Mesenteric fat pad (tissue), 1 donor: Measurements from ENCODE around the gene CACNA1B. TPM values are rescaled to one million over a fixed set of nuclear protein-coding genes. Genes with fewer than 3 reads are reported as not detected.

Experiments used
- DNase-seq: peaks from one replicate; pipeline ENCODE4 v3.0.0-alpha.2; 2020; ENCODE audit warnings: low spot score
- total RNA-seq: library from RNA; stranded (reverse); fragmentation: NEBNext Ultra II Directional; extraction: Animal tissue kit (Norgen Biotek cat#: 25700); gene quantifications from one replicate; pipeline ENCODE4 v1.2.1, GENCODE V29; 2021
- donor health status: DM: yes; HTN: yes; CAD: no.

The CACNA1B gene
- total RNA-seq, 1 donor from 2014 or later = not detected

DNA sequence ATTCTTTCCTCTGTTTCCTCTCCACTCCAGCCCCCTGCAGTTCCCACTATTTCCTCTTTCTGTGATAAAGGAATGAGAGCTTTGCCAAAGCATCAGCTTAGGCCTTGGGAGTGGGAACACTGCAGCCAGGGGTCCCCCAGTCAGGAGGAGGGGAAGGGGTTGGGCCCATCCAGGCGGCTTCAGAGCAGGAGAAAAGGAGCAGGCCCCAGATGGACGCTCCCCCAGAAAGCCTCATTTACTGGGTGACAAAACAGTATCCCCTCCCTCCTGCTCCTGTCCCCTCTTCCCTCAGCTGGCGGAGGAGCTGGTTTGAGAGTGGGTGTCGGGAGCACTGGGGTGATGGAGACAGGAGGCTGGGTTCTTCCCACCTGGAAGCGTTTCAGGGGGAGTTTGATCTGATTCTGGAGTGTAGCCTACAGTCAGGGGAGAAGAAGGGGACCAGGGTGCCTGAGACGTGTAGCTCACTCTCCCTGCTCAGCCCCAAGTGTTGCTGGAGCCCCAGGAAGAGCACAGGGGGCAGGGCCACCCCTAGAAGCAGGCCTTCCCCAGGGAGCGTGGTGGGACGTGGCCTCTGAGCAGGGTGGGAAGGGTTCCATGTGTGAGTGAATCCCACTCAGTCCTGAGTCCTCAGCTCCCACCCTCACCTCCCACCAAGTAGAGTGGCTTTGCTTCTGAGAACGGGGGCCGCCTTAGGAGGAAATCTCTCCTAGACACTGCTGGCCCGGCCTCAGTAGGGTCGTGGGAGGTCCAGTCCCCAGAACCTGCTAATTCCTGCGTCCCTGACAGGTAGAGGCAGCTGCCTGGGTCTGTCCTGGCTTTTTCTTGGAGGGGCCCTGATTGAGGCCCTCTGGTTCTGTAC lies 173.1 kb downstream of the CACNA1B start:
- no peak for DNase-seq

DNA sequence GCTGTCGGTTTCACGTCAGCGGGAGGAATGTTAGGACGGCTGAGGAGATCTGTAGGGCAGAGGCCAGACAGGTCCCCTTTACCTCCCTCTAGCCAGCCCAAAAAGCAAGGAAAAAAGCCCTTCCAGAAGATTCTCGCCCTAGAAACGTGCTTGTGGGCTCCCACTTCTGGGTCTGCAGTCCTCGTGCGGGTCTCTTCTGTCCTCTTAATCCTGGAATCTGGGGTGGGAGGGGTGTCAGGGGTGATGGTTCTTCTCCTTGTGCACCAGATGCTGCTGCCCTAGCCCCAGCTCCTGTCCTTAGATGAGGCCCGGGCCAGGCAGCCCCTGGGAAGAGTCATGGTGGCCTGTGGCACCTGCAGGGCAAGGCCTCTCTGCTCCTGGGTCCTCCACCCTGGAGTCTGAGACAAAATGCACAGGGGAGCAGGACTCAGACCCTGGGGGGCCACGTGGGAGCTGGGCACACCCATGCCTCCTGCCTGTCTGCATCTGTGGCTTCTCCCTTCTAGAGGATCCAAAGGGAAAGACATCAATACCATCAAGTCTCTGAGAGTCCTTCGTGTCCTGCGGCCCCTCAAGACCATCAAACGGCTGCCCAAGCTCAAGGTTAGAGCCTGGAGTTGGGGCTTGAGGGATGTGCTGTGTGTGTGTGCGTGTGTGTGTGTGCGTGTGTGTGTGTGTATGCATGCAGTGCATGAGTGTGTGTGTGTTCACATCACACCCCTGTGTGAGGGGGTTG lies 174.2 kb downstream of the CACNA1B start:
- DNase-seq = no peak

DNA sequence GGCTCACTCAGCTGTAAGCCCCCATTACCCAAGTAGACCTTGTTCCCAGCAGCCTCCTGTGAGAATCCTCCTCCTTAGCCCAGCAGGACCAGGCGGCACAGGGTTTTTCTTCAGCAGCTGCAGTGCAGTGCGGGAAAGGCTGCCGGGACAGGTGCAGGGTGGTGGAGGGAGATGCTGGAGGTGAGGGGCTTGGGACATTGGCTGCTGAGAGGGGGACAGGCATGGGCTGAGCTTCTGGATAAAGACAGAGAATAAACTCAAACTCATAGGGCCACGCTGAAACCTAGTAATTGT lies 174.7 kb downstream of the CACNA1B start:
- DNase-seq = no peak

DNA sequence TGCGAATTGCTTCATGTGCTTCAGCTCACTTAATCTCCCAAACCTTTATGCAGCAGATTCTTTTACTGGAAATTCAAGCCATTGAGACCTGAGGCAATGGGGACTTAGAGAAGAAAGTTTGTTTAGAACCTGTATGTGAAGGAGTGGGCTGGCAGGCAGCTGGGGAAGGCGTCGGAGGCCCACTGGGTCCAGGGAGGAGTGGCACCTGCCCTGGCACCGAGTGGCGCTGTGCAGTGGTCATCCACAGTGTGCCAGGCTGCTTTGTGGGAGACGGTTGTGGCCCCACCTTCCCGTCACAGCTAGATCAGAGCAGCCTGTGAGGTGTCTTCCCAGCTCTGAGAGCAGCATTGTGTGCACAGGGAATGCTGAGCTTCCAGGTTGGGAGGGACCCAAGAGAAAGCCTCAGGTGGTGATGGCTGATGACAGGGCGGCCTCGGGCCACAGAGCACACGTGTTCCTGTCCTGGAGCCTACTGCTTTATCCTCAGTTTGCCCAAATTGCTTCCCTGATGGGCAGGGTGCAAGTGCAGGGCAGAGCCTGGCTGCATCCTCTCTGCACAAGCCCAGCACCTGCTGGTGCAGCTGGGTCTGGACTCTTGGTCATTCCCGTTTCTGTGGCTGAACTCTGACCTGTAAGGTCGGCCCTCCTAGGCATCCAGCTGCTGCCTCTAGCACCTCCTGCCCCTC lies 175.2 kb downstream of the CACNA1B start:
- no peak for DNase-seq

DNA sequence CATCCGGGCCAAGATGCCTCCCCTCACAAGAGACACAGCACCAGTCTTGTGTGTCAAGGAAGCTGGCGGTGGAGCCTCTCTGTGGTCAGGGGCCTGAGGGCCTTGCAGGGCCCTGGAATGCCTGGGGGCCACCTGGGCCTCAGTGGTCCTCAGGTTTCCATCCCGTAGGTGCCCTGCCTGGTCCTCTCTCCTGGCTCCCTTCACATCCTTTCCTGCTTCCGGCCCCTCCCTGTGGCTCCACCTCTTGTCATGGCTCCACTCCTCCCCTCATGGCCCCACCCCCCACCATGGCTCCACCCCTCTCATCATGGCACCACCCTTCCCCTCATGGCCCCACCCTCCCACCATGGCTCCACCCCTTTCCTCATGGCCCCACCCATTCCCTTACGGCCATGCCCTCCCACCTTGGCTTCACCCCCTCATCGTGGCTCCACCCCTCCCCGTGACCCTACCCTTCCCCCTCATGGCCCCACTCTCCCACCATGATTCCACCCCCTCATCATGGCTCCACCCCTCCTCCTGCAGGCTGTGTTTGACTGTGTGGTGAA lies 175.8 kb downstream of the CACNA1B start:
- DNase-seq = no peak

DNA sequence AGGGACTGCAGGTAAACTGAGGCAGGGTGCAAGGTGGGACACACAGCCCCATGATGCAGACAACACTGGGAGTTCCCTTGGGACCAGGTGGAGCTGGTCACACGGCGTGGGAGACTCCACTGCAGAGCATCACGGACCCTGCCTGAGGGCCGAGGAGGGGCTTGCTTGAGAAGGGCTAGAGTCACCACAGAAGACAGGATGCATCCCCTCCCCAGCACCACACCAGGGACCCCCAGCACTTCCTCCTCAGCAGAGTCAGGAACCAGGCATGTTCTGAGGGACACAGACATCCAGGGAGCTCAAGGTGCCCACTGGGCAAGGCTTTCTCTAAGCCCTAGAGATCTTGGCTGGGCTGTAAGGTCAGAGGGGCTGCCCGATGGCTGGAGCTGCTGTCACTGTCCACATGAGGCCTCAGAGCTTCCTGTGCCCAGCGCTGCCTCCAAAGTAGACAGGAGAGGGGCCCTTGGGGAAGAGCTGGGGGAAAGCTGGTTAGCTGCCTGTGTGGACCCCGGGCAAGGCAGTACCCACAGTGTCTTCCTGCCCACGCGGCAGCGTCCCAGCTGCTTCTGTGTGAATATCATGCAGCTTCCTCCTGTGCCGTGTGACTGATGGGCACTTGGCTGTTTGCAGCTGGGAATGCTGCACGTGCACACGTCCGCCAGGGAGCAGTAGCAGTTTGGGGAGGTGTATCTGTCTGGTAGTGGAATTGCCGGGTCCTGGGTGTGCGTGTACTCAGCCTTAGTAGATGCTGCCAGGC lies 176.6 kb downstream of the CACNA1B start:
- DNase-seq = peak; percentile 78

DNA sequence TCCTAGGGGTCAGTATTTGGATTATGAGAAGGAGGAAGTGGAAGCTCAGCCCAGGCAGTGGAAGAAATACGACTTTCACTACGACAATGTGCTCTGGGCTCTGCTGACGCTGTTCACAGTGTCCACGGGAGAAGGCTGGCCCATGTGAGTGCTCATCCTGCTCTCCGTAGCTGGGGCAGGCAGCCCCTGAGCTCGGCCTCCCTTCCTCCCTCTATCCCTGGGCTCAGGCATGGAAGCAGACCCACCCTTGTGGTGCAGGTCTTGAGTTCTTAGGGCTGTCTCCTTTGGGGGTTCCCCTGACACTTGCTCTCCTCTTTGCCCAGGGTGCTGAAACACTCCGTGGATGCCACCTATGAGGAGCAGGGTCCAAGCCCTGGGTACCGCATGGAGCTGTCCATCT lies 180.1 kb downstream of the CACNA1B start:
- peak; percentile 55 for DNase-seq

DNA sequence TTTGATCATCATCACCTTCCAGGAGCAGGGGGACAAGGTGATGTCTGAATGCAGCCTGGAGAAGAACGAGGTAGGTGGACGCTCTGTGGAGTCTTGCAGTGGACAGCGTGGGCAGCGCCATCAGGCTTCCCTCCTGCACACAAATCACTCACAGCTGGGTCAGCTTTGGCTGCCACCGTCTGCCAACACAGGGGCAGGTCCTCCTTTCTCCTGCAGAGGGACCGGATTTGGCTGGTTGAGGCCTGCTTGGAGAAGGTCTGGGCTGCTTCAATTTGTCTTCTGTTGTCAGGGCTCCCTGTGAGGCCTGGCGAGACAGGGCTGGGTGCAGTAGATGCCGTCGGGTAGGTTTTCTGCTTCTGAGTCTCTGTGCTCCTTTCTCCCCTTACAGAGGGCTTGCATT lies 180.6 kb downstream of the CACNA1B start:
- peak; percentile 55 for DNase-seq

DNA sequence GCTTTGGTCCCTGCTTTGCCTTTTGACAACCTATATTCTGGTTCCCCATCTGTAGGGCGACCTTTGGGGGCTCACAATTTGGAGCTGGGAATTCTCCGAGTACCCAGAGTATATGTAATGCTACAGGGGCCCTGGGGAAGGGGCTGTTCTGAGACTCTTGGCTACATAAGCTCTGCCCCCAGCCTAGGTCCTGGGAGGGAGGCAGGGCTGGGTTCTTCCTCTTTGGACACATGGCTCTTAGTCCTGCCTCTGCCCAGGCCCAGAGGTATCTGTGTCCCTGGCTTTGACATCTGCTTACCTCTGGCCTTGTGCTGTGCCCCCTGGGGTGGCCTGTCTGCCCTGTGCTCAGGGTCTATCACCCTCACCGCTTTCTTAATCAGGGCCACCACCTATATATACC lies 181.6 kb downstream of the CACNA1B start:
- DNase-seq = no peak

DNA sequence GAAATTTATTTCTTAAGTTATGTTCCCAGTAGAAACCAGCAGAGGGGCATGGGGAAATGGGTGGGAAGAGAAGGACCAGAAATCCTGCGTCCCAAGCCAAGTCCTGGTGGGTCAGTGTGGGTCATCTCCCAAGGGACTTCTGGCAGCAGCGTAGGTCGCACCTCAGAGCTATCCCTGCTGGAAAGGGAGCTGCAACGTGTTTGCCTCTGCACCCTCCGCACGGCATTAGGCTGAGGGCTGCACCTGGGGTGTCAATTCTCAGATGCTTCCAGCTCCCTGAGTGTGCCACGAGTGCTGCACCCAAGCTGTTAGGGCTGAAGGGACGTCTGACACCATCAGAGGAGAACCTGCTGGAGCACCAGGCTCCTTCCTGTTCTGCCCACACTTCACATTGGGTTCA lies 182.8 kb downstream of the CACNA1B start:
- peak; percentile 80 for DNase-seq

DNA sequence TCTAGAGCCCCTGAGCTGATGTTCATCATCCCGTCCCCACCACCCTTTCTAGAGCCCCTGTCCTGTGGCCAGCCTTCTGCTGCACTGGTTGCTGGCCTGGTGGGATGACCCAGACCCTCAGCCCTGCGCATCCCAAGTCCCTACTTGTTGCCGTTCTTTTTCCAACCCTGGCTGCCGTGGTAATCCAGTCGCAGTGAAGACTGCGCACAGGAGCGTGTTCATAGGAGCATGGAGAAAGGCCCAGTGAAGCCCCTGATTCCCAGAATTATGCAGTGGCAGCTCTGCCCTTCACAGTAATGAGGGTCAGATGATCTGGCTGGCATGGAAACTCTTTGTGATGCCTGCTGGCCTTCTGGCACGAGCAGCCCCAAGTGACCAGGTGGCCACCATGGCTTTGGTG lies 183.3 kb downstream of the CACNA1B start:
- DNase-seq = peak; percentile 67

DNA sequence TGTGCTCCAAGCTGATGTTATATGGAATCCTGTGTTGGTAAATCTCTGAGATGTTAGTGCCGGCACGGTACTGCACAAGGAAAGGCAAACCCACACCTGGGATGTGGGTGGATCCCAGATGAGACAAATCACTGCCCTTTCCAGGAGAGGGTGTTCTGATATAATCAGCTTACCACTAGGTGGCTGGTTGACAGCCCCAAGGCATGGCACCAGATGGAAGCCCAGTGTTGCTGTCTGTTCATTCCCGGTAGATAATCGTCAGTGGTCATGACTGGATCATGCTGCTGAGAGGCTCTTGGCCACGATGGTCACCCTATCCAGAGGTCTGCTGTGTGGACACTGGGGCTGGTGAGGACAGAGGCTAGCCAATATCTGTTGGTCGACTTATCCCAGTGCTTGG lies 184.0 kb downstream of the CACNA1B start:
- peak; percentile 64 for DNase-seq

DNA sequence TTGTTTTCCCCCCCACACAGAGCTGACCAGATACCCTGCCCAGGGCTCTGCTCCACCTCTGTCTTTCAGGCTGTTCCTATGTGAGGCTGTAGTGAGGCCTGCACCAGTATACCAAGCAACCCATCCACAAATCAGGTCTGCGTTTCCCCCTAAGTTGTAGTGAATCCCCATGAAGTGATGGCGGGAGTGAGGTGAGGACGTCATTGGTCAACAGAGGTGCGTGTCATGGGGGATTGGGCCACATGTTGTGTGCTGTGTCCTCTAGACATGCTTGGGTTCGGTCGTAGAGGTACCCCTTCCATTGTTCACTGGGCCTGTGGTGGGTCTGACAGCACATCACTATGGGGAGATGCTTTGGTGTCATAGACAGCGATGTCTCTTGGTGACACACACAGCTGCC lies 184.6 kb downstream of the CACNA1B start:
- DNase-seq = no peak

DNA sequence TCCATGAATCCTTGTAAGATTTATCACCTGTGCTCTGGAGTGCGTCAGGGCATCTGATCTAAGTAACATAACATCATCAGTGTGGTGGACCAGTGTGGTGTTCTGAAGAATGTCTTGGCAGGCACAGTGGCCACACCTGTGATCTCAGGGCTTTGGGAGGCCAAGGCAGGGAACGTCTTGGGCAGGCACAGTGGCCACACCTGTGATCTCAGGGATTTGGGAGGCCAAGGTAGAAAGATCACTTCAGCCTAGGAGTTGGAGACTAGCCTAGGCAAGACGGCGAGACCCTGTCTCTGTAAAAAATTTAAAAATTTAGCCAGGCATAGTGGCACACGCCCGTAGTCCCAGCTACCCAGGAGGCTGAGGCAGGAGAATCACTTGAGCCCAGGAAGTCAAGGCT lies 185.5 kb downstream of the CACNA1B start:
- DNase-seq = peak; percentile 60

DNA sequence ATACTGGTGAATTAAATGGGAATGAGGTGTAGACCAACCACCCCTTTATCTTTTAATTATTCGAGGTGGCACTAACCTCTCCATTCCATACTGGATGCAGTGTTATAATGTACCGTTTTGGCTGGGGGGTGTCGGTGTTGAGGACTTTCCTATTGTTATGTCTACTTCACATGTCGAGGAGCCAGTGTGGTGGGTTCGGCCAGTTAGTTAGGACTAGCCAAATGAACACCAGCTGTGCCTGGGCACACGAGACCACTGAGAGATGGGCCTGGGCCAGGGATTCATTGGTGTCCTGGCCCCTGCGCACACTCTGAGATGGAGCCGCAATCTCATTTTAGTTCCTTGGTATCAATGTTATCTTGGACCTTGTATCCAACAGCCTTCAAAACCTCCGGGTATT lies 186.2 kb downstream of the CACNA1B start:
- peak; percentile 81 for DNase-seq

DNA sequence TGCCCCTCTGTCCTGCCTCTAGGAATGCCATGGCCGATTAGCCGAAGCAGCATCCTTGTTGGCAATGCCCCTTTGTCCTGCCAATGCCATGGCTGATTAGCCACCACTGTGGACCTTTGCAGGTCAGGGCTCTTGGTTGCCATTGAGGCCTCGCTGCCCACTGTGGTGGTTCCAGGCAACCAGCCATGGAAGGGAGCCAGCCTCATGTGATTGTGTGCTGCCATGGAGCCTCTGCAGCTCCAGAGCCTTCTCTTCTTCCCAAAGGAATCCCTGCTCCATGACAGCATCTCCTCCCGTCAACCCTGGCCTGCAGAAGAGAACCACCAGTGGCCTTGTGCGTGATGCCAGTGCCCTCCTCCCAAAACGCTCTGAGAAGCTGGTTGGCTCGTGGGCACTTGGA lies 187.0 kb downstream of the CACNA1B start:
- DNase-seq = no peak

DNA sequence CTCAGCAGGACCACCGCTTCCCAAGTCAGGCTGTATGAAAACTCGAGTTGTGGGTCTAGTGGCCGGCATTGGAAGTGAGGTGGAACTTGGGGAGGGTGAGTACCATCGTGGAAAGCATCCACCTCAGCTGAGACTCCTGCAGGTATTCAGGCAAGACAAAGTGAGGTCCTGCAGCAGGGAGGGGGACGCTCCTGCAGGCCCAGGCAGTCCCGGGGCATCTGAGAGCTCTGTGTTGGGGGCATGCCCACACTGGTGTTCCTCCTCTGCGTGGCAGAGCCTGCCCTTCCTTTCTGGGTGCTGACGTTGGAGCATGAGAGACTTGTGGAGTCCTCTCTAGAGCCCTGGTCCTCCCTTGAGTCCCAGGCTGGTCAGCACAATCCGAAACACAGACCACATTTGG lies 187.7 kb downstream of the CACNA1B start:
- DNase-seq = no peak

DNA sequence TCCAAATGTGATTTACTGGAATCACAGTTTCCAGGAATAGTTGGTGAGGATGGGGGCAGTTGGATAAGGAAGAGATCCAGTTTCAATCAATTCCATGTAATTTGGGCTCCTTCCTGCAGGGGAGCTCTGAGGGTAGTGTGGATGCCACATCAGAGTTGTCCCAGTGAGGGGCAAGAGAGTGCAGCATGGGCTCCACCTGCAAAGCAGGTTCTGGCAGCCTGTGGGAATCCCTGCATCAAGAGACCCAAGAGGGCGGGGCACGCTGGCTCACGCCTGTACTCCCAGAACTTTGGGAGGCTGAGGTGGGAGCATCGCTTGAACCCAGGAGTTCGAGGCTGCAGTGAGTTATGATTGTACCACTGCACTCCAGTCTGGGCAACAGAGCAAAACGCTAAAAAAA lies 188.5 kb downstream of the CACNA1B start:
- no peak for DNase-seq

DNA sequence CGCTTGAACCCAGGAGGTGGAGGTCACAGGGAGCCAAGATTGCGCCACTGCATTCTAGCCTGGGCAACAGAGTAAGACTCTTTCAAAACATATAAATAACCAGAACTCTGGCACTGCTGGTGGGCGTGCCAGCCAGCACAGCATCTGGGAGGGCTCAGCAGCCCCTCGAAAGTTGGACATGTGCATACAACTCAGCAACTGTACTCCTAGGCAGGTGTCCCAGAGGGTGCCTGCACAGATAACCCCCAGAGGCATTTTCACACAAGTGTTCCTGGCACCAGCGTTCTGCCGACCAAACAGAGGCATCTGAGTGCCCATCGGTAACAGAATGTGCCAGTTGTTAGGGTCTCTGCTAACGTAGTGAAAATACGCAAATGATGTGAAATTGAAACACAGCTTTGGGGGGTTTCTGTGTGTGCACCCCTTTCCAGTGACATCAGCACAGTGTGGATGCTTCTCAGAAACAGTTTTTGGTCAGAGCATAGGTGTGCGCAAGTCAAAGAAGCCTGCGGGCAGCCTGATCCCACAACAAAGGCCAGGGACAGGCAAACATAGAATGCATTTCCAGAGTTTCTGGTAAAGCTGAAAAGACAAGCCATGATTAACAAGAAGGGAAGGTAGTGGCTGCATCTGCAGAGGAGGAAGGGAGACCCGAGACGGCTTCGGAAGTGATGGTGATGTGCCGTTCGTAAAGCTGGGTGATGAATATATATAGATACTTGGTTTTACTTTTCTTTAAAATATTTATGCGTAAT lies 190.2 kb downstream of the CACNA1B start:
- peak; percentile 78 for DNase-seq

DNA sequence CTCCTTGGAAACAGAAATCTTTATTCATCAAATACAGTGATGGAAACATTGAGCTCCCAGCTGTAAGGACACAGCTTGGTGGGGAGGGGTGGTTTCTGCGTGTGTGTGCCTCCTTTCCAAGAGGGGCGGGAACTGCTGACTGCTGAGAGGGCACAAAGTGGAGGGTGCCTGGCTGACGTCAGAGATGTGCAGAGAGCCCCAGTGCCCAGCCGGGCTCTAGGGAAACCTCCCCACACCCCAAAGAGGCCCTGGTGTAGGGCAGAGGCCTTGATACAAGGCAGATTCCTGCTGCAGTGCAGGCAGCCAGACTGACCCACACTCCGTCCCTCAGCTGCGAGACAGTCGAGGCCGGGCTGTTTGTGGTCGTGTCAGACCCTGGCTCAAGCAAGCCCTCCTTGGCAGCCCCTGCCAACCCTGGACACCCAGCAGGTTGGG lies 191.0 kb downstream of the CACNA1B start:
- DNase-seq = peak; percentile 86
